ENCODE measurements around the gene PCDHA8.

DNA sequence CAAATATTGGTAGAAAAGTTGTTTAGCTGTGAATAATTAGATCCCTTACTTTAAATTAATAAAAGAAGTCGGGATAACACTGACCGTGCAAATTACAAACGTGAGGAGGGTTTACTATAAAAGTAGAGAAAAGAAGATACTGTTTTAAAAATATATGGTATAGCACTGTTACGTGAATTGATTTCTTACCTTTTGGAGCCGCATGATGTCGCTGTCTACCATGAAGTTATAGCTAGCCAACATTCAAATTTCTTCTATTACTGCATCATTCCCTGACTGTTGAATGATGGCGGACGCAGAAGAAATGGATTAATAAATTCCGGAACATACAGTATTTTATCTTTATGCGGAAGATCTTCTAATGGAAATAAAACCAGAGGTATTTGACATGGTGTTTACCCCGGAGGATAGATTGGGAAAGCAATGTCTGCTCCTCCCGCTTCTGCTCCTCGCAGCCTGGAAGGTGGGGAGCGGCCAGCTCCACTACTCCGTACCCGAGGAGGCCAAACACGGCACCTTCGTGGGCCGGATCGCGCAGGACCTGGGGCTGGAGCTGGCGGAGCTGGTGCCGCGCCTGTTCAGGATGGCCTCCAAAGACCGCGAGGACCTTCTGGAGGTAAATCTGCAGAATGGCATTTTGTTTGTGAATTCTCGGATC, 13.2 kb upstream of the PCDHA8 start, which contains the start of gene PCDHA6:
- TF ChIP-seq CTCF (IDR thresholded peaks at IDR 0.05), result peak in 3 of 7 experiments; percentile 8 to 24 (median 16)
- TF ChIP-seq POLR2A (IDR thresholded peaks at IDR 0.05), result no peak

All from body of pancreas (tissue), 4 donors.